ENCODE measurements around the gene UBE2L3. TPM values are rescaled to one million over a fixed set of nuclear protein-coding genes. Genes with fewer than 3 reads are reported as not detected.
A peak's percentile ranks its signal among the peaks of the same experiment; 100 is the strongest.

Gene UBE2L3
- total and polyA plus RNA-seq, 2 of the 13 experiments (the other 11 are each of a cell fraction or from before 2014, with no cell fraction given): 30.2 to 58.1 TPM

- no peak for TF ChIP-seq TRAFD1 (CRISPR knock-in tag; IDR thresholded peaks at IDR 0.05; ENCODE audit: borderline replicate concordance)
- no peak for TF ChIP-seq ZNF382 (CRISPR knock-in tag; IDR thresholded peaks at IDR 0.05; ENCODE audit: borderline replicate concordance)
- no peak for TF ChIP-seq NFIC (IDR thresholded peaks at IDR 0.05; ENCODE audit: low read length)
- TF ChIP-seq NKX3-1 (CRISPR knock-in tag; IDR thresholded peaks at IDR 0.05): no peak
- TF ChIP-seq ZSCAN12 (CRISPR knock-in tag; IDR thresholded peaks at IDR 0.05): no peak
- TF ChIP-seq GABPB1 (CRISPR knock-in tag; IDR thresholded peaks at IDR 0.05): peak; percentile 30; the same call in 1 of the 2 replicates
- 0 out of 2 replicates have a peak, but pooled peaks have one; percentile 21 for TF ChIP-seq ZNF253 (CRISPR knock-in tag; IDR thresholded peaks at IDR 0.05; ENCODE audit: borderline replicate concordance)
- TF ChIP-seq ZBTB25 (CRISPR knock-in tag; IDR thresholded peaks at IDR 0.05): no peak
- TF ChIP-seq ZNF775 (CRISPR knock-in tag; IDR thresholded peaks at IDR 0.05; ENCODE audit: borderline replicate concordance): no peak
- no peak for TF ChIP-seq ZNF580 (CRISPR knock-in tag; IDR thresholded peaks at IDR 0.05; ENCODE audit: borderline replicate concordance, low read depth)
- no peak for TF ChIP-seq CBX2 (IDR thresholded peaks at IDR 0.05; ENCODE audit: low read depth, low read length)
- no peak for TF ChIP-seq CBX2 (CRISPR knock-in tag; IDR thresholded peaks at IDR 0.05; ENCODE audit: low read depth)
- no peak for TF ChIP-seq ZNF296 (CRISPR knock-in tag; conservative IDR thresholded peaks at IDR 0.05)
Measured at GRCh38 chr22:21632237-21632895, 64.9 kb downstream of the UBE2L3 start, which contains the start of gene CCDC116 (continued).
